D721Med (cell line): Measurements from ENCODE around the gene EEIG1.
"Not testable (repeated sequence)": the region's sequence is repeated elsewhere in the genome, so short reads cannot be mapped to it uniquely, and the experiment has no call there.

ENCODE experiments used
- DNase-seq: peaks from one replicate; pipeline ENCODE4 v3.0.0; 2011; ENCODE audit warnings: low spot score; ENCODE audit not compliant: insufficient read length
- FAIRE-seq: peaks from 2 replicates; lab custom pipeline; 2011; peaks lifted over from hg19 to GRCh38; lab: Jason Lieb, UNC
- CTCF ChIP-seq: IDR thresholded peaks from 2 replicates; pipeline ENCODE4 v1.5.1; 2012; ENCODE audit warnings: mild to moderate bottlenecking, control low read depth; ENCODE audit not compliant: insufficient read depth; ENCODE audit errors: missing control alignments

The EEIG1 gene

GRCh38 chr9:127980706-127981558 is at the start of gene EEIG1:
TSS of gene EEIG1 (minus strand) at chr9:127980989. CDS start at chr9:127980137, 852 bp downstream.
- peak; percentile 96 for DNase-seq
- TF ChIP-seq CTCF: no peak
- no peak for FAIRE-seq

- TF ChIP-seq CTCF: no peak
- DNase-seq (no peak), FAIRE-seq (no peak)
Measured at GRCh38 chr9:128027705-128028104, 46.9 kb upstream of the EEIG1 start.

- no peak for FAIRE-seq
- no peak for DNase-seq
- TF ChIP-seq CTCF: no peak
Measured at GRCh38 chr9:128026773-128027541, 46.2 kb upstream of the EEIG1 start.

DNA sequence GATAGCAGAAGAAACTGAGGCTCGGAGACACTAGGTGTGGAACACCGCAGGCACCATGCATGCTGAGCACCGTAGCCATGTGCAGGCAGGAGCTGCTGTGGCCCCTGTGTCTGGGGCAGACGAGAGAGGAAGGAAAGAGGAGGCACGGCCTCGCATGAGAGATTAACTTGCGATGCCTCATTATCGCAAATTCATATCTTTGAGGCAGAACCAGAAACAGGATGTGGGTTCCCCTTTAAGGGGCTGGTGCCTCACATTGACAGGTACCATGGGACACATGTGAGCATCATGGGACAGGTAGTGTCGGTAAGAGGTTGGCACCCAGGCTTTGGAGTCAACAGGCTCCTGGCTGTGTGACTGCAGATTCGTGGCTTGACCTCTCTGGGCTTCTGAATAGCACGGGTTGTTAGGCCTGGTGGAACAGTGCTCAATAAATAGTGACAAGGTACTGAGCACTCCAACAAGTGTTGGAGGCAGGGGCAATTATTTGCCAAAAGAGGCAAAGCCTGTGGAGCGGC is 45.5 kb upstream of the EEIG1 start:
- DNase-seq: no peak
- no peak for TF ChIP-seq CTCF
- no peak for FAIRE-seq

DNA sequence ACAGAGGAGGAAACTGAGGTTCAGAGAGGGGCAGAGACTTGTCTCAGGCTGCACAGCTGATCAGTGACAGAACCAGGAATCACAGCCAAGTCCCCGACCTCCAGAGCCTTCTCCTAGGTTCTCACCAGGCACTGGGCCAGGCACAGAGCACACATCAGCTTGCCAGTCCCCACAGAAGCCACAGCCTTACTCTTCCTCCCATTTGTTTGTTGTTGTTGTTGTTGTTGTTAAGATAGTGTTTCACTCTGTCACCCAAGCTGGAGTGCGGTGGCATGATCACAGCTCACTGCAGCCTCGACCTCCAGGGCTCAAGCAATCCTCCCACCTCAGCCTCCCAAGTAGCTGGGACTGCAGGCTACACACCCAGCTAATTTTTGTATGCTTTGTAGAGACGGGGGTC is 44.9 kb upstream of the EEIG1 start:
- no peak for TF ChIP-seq CTCF
- FAIRE-seq: no peak
- no peak for DNase-seq

DNA sequence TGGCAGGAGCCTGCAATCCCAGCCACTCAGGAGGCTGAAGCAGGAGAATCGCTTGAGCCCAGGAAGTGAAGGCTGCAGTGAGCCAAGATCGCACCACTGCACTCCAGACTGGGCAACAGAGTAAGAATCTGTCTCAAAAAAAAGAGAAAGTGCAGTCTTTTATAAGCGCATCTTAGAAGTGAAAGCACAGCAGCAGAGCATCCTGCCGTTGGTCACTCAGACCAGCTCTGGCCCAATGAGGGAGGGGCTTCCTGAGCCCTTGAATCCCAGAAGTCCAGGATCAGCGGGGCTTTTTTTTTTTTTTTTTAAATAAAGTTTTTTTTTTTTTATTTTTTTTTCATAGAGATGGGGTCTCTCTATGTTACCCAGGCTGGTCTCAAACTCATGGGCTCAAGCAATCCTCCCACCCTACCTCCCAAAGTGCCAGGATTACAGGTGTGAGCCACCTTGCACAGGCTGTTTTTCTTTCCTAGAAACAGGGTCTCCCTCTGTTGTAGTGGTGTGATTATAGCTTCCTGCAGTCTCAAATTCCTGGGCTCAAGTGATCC is 44.0 kb upstream of the EEIG1 start:
- TF ChIP-seq CTCF: no peak
- DNase-seq (no peak), FAIRE-seq (no peak)

DNA sequence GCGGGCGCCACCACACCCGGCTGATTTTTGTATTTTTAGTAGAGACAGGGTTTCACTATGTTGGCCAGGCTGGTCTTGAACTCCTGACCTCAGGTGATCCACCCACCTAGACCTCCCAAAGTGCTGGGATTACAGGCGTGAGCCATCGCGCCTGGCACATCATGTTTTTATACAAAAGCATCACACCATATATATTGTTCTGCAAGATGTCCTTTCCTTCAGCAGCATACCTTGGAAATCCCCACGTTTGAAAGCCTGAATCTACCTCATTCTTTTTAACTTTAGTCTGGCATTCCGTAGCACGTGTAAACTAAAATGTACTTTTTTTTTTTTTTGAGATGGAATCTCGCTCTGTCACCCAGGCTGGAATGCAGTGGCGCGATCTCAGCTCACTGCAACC is 42.9 kb upstream of the EEIG1 start:
- FAIRE-seq, DNase-seq: not testable (repeated sequence)
